Measurements from ENCODE around the gene RDX. TPM values are rescaled to one million over a fixed set of nuclear protein-coding genes. Genes with fewer than 3 reads are reported as not detected.

Gene RDX
- total and polyA plus RNA-seq, 10 of the 15 experiments (the other 5 are each of a cell fraction or from before 2014, with no cell fraction given), result 24.6 to 62.2 (median 47.8) TPM

DNA sequence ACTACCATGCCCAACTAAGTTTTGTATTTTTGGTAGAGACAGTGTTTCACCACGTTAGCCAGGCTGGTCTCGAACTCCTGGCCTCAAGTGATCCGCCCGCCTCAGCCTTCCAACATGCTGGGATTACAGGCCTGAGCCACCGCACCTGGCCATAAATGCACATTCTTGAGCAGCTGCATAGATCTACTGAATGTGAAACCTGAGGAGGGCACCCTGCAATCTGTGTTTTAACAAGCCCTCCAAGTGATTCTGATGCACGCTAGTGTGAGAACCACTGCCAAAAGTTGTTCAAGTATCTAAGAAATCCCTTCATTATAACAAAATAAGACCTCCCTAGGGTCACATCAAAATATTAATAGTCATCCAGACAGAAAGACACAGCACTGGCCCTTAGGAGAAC is 89.3 kb downstream of the RDX start (continued):
- TF ChIP-seq TCF3 (IDR thresholded peaks at IDR 0.05; ENCODE audit: borderline replicate concordance, insufficient read depth, low read depth, low read length) (no peak), ESRRA (IDR thresholded peaks at IDR 0.05; ENCODE audit: low read length) (no peak), SP1 (IDR thresholded peaks at IDR 0.05; ENCODE audit: low read depth, low read length) (no peak)

GRCh38 chr11:110200836-110201235 is 95.6 kb downstream of the RDX start:
- ATAC-seq (no peak), DNase-seq (ENCODE audit: low read depth, low spot score) (no peak), FAIRE-seq (no peak)
- Histone ChIP-seq H4K20me1 (ENCODE audit: control insufficient read depth, insufficient read depth) (no peaks in the 10 kb centered on the region), H3K27ac (ENCODE audit: control insufficient read depth, insufficient read depth) (no peak overlapping the region), H3K4me2 (ENCODE audit: control insufficient read depth, insufficient read depth) (no peak overlapping the region), H3K9me3 (replicated peaks; ENCODE audit: control insufficient read depth, insufficient read depth, low read length) (no peaks in the 10 kb centered on the region), H3K4me3 (no peak overlapping the region), H3K79me2 (ENCODE audit: control insufficient read depth, insufficient read depth, low read length) (no peaks in the 10 kb centered on the region), H3K36me3 (ENCODE audit: control insufficient read depth in 2 of 2, insufficient read depth in 2 of 2, low read length in 1 of 2) (no peaks in the 10 kb centered on the region), H2AFZ (ENCODE audit: control insufficient read depth, low read depth, low read length) (no peak overlapping the region), H3K4me1 (ENCODE audit: control insufficient read depth, insufficient read depth, low read length) (no peaks in the 10 kb centered on the region), H3K9ac (ENCODE audit: control insufficient read depth, insufficient read depth, low read length) (no peak overlapping the region), H3K27me3 (replicated peaks in 1 of 2; ENCODE audit: control insufficient read depth in 2 of 2, insufficient read depth in 2 of 2, low read length in 1 of 2) (no peaks in the 10 kb centered on the region)
- RAD21 ChIA-PET (ENCODE audit: unreplicated experiment), result interaction anchor here (0.6 to 4.9 kb wide), 32 partner anchors 15 to 1027 kb away, joined by 3 to 58 read pairs (median 5); partner anchors contain the start of gene RDX
- WGBS (ENCODE audit: insufficient coverage, insufficient replicate concordance, low lambda C conversion rate, missing lambda C conversion rate), result 89% methylated on average over 7 of the region's 10 CpGs
- in situ Hi-C loops (cut with MboI), result loop anchor here (5.0 kb wide), 3 partner anchors 176 to 1031 kb away; no protein-coding TSS in a partner anchor
- CTCF ChIA-PET, result interaction anchor here (0.6 to 9.5 kb wide), 45 partner anchors 9 to 1244 kb away, joined by 3 to 178 read pairs (median 4); no protein-coding TSS in a partner anchor
- POLR2A ChIA-PET, result interaction anchor here (0.6 to 1.6 kb wide), 5 partner anchors 174 to 232 kb away, joined by 3 to 4 read pairs (median 4); no protein-coding TSS in a partner anchor
- TF ChIP-seq NFXL1 (IDR thresholded peaks at IDR 0.05; ENCODE audit: borderline replicate concordance) (no peak), ATF7 (IDR thresholded peaks at IDR 0.05; ENCODE audit: low read depth) (no peak)
- SMC1A ChIA-PET (ENCODE audit: uncharacterized antibody, unreplicated experiment), result interaction anchor here (0.9 to 9.5 kb wide), 44 partner anchors 13 to 1068 kb away, joined by 3 to 113 read pairs (median 4); partner anchors contain the start of gene FDX1
- intact Hi-C loops (cut with micrococcal nuclease; ENCODE audit: unreplicated experiment), result loop anchor here (1.0 kb wide), 3 partner anchors 175 to 255 kb away; no protein-coding TSS in a partner anchor
- BruUV-seq (replicated peaks), result no TSS peak
